ENCODE results near the gene KCND3.
"Not testable (repeated sequence)": the region's sequence is repeated elsewhere in the genome, so short reads cannot be mapped to it uniquely, and the experiment has no call there.

The KCND3 gene

DNA sequence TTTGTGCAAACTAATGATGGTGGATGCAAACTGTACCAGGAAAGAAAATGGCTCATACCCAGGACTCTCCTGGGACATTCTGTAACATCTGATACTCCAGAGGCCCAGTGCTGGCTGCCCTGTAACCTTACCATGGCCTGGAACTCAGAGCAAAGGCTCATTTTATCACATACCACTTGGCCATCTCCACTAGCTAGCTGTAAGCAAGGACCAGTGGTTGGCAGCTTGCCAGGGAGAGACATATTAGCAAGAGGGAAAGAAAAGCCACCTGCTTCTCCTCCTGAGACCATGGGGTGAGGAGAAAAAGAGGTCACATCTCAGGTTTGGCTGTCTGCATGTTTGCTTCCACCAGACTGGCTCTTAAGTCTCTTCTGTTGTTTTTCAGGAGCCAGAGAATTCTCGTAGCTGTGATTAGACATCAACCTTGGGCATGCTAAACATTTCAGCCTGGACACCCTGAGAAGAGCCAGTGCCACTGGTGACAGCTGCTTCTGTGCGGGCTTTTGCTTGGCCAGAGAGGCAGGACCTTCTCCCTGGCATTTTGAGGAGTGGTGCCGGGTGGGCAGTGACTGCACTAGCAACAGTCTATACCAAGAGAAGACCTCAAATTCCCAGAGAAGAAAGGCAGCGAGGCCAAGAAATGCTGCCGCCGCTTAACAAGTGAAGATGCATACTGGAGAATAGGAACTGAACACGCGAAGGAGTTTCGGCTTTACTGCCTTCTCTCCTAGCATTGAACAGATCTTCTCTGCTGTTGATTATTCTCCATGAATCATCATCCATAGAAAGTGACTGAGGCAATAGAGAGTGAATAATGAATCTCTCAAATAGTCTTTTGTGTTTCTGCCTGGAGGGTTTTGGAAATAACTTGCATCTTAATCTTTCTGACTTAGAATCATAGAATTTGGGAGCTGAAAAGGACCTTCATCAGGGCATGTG, 243.5 kb downstream of the KCND3 start:
- Histone ChIP-seq H3K27me3 (ENCODE audit: control insufficient read depth, insufficient read depth, low read length, poor library complexity, severe bottlenecking) (peaks cover 6% of the 10 kb centered on the region), H3K4me3 (ENCODE audit: insufficient read depth, low read depth, low read length) (no peak overlapping the region), H3K27ac (ENCODE audit: insufficient read depth, low read depth, low read length, poor library complexity, severe bottlenecking) (no peak overlapping the region), H3K4me1 (ENCODE audit: control insufficient read depth, insufficient read depth, low read length) (peaks cover 14% of the 10 kb centered on the region), H3K36me3 (ENCODE audit: control insufficient read depth, insufficient read depth, low read length) (no peaks in the 10 kb centered on the region), H3K9me3 (ENCODE audit: control insufficient read depth, low read length) (no peaks in the 10 kb centered on the region)
- 94 to 97% methylated on average over 9 of the region's 9 CpGs for WGBS, 2 experiments

DNA sequence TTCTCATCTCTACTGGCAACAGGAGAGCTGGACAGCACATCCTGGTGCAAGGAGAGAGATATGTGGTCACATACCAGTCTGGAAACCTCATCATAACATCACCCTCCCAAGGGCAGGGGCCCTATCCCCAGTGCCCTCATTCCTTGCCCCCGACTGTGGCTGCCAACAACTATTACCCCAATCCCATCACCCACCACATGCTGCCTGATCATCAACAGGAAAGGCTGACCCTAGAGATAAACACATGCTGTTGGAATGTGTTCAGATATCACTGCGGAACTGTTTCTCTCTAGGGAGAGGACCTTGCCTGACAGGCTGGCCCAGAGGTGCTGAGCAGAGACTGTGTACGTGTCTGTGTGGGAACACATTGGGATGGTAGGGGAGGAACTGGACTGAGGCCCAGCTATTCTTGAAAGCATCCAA, 245.8 kb downstream of the KCND3 start:
- no peaks in the 10 kb centered on the region for H3K9me3 ChIP-seq (ENCODE audit: control insufficient read depth, low read length)
- 88 to 93% methylated on average over 3 of the region's 3 CpGs for WGBS, 2 experiments

DNA sequence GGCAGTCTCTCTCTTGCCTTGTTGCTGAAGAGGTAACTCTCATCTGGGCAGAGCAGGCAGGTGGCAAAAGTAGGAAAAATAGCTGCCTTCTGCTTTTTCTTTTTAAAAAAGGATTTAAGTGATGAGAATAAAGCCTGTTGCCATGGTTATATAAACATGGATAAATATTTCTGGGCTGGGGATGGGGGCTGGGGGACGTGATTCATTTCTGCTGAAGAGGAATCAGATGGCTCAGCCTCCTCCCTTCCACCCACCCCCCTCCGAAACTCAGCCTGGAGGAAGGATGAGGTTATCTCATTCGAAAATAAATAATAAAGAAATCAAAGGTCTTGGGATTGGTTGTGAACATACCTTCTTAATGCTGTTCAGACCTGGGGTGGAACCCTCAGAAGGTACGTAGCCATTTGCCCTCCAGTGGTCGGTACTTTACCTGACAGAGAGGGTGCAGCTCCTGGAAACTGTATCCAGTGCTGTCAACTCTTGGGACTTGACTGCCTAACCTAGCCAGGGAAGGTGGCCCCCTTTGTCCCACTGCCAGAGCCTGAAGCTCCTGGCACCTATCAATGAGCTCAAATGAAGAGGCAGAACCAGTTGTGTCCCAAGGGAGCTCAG, 246.4 kb downstream of the KCND3 start:
- Histone ChIP-seq H3K27me3 (ENCODE audit: control insufficient read depth, insufficient read depth, low read length, poor library complexity, severe bottlenecking) (peaks cover 7% of the 10 kb centered on the region), H3K4me1 (ENCODE audit: control insufficient read depth, insufficient read depth, low read length) (peaks cover 2% of the 10 kb centered on the region), H3K36me3 (ENCODE audit: control insufficient read depth, insufficient read depth, low read length) (no peaks in the 10 kb centered on the region), H3K4me3 (ENCODE audit: insufficient read depth, low read depth, low read length) (no peak overlapping the region), H3K27ac (ENCODE audit: insufficient read depth, low read depth, low read length, poor library complexity, severe bottlenecking) (no peak overlapping the region), H3K9me3 (ENCODE audit: control insufficient read depth, low read length) (no peaks in the 10 kb centered on the region)
- 95% methylated on average over 4 of the region's 5 CpGs for WGBS, 2 experiments

More for the DNA sequence above, 245.8 kb downstream of the KCND3 start:
- Histone ChIP-seq H3K27me3 (ENCODE audit: control insufficient read depth, insufficient read depth, low read length, poor library complexity, severe bottlenecking) (peaks cover 7% of the 10 kb centered on the region), H3K36me3 (ENCODE audit: control insufficient read depth, insufficient read depth, low read length) (no peaks in the 10 kb centered on the region), H3K27ac (ENCODE audit: insufficient read depth, low read depth, low read length, poor library complexity, severe bottlenecking) (no peak overlapping the region), H3K4me3 (ENCODE audit: insufficient read depth, low read depth, low read length) (no peak overlapping the region), H3K4me1 (ENCODE audit: control insufficient read depth, insufficient read depth, low read length) (peaks cover 3% of the 10 kb centered on the region)

DNA sequence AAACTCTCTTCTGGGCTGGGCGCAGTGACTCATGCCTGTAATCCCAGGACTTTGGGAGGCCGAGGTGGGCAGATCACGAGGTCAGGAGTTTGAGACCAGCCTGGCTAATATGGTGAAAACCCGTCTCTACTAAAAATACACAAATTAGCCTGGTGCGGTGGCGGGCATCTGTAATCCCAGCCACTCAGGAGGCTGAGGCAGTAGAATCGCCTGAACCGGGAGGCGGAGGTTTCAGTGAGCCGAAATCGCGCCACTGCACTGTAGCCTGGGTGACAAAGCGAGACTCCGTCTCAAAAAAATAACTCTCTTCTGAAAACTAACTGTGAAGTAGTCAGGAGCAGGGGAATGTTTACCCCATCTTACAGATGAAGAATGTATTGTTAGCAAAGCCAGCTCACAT, 247.2 kb downstream of the KCND3 start:
- WGBS, 2 experiments: 93 to 94% methylated on average over 14 of the region's 14 CpGs
- H3K27me3 ChIP-seq (ENCODE audit: control insufficient read depth, insufficient read depth, low read length, poor library complexity, severe bottlenecking); H3K4me1 ChIP-seq (ENCODE audit: control insufficient read depth, insufficient read depth, low read length); H3K9me3 ChIP-seq (ENCODE audit: control insufficient read depth, low read length); H3K27ac ChIP-seq (ENCODE audit: insufficient read depth, low read depth, low read length, poor library complexity, severe bottlenecking); H3K36me3 ChIP-seq (ENCODE audit: control insufficient read depth, insufficient read depth, low read length); H3K4me3 ChIP-seq (ENCODE audit: insufficient read depth, low read depth, low read length): not testable (repeated sequence)

DNA sequence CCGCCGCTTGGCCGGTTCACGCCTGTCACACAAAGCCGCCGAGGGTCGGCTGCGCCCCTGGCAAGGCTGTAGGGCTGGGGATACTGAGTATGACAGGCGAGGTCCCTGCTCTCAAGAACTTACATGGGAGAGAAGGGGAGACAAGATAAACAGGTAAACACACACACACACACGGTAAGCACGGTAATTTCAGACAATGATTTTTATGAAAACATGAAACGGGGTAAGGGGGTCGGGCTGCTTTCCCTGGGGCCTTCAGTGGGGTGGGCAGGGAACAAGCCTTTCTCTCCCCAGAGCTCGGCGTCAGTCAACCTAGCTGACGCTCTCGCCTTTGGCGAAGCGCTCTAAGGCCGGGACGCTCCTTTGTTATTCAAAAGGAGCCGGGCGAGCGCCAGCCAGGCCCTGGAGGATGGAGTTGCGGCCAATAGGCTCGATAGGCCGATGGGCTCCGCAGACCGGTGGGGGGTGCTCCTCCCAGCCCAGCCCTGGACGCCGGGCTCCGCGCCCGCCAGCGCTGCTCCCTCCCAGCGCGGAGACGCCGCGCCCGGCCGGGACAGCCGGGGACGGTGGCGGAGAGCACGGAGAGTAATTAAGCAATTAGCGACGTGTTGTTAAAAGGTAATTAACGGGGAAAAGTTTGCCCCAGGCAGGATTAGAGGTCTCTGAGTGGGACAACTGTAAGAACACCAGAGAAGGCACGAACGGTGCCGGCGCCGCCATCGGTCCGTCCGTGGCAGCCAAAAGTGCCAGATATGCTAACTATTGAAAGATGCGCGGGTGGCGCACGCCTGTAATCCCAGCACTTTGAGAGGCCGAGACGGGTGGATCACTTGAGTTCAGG, 249.3 kb downstream of the KCND3 start:
- WGBS, 2 experiments: 1 to 2% methylated on average over 63 of the region's 63 CpGs
- H3K36me3 ChIP-seq (ENCODE audit: control insufficient read depth, insufficient read depth, low read length): no peaks in the 10 kb centered on the region
- H3K27me3 ChIP-seq (ENCODE audit: control insufficient read depth, insufficient read depth, low read length, poor library complexity, severe bottlenecking): peaks cover 7% of the 10 kb centered on the region
- H3K4me3 ChIP-seq (ENCODE audit: insufficient read depth, low read depth, low read length): peak overlapping the region; percentile 50
- H3K27ac ChIP-seq (ENCODE audit: insufficient read depth, low read depth, low read length, poor library complexity, severe bottlenecking): peak overlapping the region; percentile 94
- H3K9me3 ChIP-seq (ENCODE audit: control insufficient read depth, low read length): no peaks in the 10 kb centered on the region
- peaks cover 28% of the 10 kb centered on the region for H3K4me1 ChIP-seq (ENCODE audit: control insufficient read depth, insufficient read depth, low read length)

DNA sequence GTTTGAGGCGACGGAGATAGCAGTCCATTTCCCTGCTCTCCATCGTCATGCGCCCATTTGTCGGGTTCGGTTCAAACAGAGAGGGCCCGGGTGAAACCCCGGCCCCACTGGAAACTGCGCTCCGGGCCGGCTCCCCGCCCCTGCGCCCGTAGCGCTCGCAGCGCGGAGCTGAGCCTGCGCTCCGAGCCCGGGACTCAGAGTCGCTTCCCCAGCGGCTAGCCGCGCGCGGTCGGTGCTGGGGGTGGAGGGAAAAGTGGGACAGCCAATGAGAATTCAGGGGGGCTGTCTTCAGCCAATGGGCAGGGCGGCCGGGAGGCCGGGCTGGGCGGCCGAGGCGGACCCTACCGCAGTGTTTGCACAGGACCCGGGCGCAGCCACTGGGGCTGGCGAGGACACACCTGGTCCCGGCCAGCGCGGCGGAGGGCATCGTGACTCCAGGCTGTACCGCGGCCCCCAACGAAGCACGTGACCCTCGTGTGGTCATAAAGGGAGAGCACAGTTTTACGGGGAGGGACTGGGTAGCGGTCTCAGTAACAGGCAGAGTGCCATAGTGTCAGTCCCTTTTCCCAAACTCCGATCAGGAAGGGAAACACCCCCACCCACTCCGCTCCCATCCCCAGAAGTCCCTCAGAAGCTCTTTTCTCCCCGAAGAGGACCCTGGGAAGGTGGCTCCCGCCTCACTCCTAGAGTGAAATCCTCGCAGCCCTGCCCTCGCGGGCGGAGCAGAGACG, 250.1 kb downstream of the KCND3 start, which contains the start of gene INKA2:
Gene INKA2 (minus strand): TSS at position 202 of the 731 bp plus-strand sequence. CDS start 153 bp downstream, at position 49.
- H3K4me3 ChIP-seq (ENCODE audit: insufficient read depth, low read depth, low read length): peak within 1 kb of the TSS; percentile 50
- H3K27me3 ChIP-seq (ENCODE audit: control insufficient read depth, insufficient read depth, low read length, poor library complexity, severe bottlenecking): peaks cover 7% of the 10 kb centered on the region
- H3K27ac ChIP-seq (ENCODE audit: insufficient read depth, low read depth, low read length, poor library complexity, severe bottlenecking): peak within 1 kb of the TSS; percentile 94
- 0% methylated on average over 59 of the region's 59 CpGs for WGBS, 2 experiments
- H3K4me1 ChIP-seq (ENCODE audit: control insufficient read depth, insufficient read depth, low read length): peaks cover 28% of the 10 kb centered on the region
- no peaks in the 10 kb centered on the region for H3K9me3 ChIP-seq (ENCODE audit: control insufficient read depth, low read length)
- no peaks in the 10 kb centered on the region for H3K36me3 ChIP-seq (ENCODE audit: control insufficient read depth, insufficient read depth, low read length)

DNA sequence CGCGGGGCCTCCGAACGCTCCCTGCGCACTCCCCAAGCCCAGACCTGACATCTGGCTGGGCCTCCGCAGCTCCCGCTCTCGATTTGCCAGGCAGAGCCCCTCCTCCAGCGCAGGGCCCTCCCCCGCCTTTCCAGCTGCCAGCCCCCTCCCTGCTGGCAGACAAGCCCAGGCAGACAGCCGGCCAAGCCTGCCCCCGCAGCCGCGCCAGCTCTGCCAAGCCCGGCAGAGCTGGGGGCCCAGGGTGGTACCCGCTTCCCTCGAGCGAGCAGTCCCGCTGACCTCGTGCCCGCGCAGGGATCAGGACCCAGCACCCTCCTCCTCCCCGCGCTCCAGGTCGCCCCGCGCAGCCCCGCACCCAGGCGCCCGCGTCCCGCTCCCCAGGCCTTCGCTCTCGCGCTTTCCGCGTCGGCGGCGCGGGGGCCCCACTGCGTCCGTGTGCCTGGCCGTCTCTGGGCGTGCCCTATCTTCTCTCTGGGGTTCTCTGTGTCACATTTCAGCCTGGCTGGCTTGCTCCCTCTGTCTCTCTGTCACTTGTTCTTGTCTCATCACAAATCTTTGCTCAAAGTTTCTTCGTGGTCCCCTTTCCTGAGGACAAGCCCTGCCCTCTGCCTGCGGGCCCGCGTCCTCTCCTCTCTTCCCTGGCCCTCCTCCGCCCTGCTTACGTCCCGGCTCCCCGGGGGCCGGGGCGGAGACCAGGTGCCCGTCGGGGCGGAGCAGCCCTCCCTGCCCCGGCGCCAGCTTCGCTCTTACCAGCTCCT, 250.9 kb downstream of the KCND3 start:
- Histone ChIP-seq H3K36me3 (ENCODE audit: control insufficient read depth, insufficient read depth, low read length) (no peaks in the 10 kb centered on the region), H3K4me3 (ENCODE audit: insufficient read depth, low read depth, low read length) (peak overlapping the region; percentile 50), H3K4me1 (ENCODE audit: control insufficient read depth, insufficient read depth, low read length) (peaks cover 31% of the 10 kb centered on the region), H3K9me3 (ENCODE audit: control insufficient read depth, low read length) (no peaks in the 10 kb centered on the region), H3K27me3 (ENCODE audit: control insufficient read depth, insufficient read depth, low read length, poor library complexity, severe bottlenecking) (peaks cover 7% of the 10 kb centered on the region), H3K27ac (ENCODE audit: insufficient read depth, low read depth, low read length, poor library complexity, severe bottlenecking) (no peak overlapping the region)
- 0% methylated on average over 61 of the region's 61 CpGs for WGBS, 2 experiments

DNA sequence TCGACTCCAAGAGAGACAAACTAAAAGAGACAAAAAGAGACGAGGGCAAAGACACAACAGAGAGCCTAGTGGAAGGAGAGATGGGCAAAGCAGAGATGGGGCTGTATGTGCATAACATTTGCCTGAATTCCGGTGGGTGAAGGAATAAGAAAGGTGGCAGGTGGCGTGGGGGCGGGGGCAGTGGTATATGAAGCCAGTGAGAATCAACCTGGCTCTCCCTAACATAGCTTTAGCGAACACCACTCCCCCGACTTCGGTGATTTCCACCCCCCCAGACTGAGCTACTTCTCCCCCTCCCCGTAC, 251.4 kb downstream of the KCND3 start:
- no peak overlapping the region for H3K27ac ChIP-seq (ENCODE audit: insufficient read depth, low read depth, low read length, poor library complexity, severe bottlenecking)
- H3K4me1 ChIP-seq (ENCODE audit: control insufficient read depth, insufficient read depth, low read length): peaks cover 36% of the 10 kb centered on the region

More for the DNA sequence above, 251.4 kb downstream of the KCND3 start:
- H3K9me3 ChIP-seq (ENCODE audit: control insufficient read depth, low read length): no peaks in the 10 kb centered on the region
- 6 to 7% methylated on average over 9 of the region's 9 CpGs for WGBS, 2 experiments
- peaks cover 7% of the 10 kb centered on the region for H3K27me3 ChIP-seq (ENCODE audit: control insufficient read depth, insufficient read depth, low read length, poor library complexity, severe bottlenecking)
- no peaks in the 10 kb centered on the region for H3K36me3 ChIP-seq (ENCODE audit: control insufficient read depth, insufficient read depth, low read length)
- H3K4me3 ChIP-seq (ENCODE audit: insufficient read depth, low read depth, low read length): peak overlapping the region; percentile 50

All from ectodermal cell (in vitro differentiated cells).